GM19468 (cell line): ENCODE data around the gene RHEX.

ENCODE experiments used
- ATAC-seq: cut with Tn5 transposase; IDR thresholded peaks from one replicate; pipeline ENCODE4 v1.9.1; 2021; ENCODE audit warnings: mild to moderate bottlenecking, moderate library complexity, moderate number of reproducible peaks; ENCODE audit not compliant: unreplicated experiment; ENCODE audit errors: extremely low read depth

Gene RHEX

DNA sequence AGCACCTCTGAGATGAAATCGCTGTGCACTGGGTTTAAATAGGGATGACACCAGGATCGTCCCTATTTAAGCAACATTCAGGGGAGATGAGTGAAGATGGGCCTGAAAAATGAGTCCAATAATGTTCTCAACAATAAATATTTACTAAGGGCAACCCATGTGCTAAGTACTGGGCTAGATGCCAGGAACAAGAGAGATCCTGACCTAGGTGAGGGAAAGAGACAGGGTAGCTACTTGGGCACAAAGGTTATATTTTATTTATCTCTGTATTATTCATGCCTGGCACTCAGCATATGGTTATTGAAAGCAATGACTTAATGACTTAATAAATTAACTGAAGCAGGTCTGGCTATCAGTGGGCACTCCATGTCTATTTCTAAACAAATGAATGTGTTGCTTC lies 91.6 kb downstream of the RHEX start:
- no peak for ATAC-seq

DNA sequence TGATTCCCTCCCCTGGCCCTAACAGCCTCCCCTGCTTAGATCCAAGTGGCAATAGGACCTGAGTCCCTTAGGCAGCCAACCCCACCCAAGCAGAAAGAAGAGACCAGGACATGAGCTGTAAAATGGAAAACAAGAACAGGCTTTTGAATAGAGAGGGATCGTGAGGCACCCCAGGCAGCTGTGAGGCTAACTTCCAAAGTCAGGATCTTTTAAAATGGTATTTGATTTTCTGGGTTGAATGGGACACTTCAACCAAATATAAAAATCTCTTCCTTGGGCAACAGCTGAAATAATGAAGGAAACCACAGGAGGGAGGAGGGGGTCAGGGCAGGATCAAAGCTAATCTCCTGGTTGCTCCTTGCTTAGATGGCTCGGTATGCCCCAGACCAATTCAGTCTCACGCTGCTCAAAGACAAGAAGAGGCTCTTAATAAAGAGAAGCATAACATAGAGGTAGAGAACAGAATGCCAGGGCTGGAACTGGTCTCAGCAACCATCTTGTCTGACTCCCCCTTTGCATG lies 92.9 kb downstream of the RHEX start:
- ATAC-seq: no peak
